Stomach smooth muscle (tissue), 2 donors: ENCODE data around the gene ASAP3.
A peak's percentile ranks its signal among the peaks of the same experiment; 100 is the strongest.

Experiments used
- H3K27ac ChIP-seq: one replicate; pipeline ENCODE4 v1.7.0; 2013; ENCODE audit warnings: mild to moderate bottlenecking, low read length, inconsistent platforms
- H3K27me3 ChIP-seq, 2 donors: one replicate each; pipeline ENCODE4 v1.7.0; 2013; ENCODE audit warnings: low read length in 2 of 2; ENCODE audit not compliant: insufficient read depth in 2 of 2, control insufficient read depth in 1 of 2
- H3K36me3 ChIP-seq, 2 donors: one replicate each; pipeline ENCODE4 v1.7.0; 2013; ENCODE audit warnings: low read length in 2 of 2; ENCODE audit not compliant: control insufficient read depth in 2 of 2, insufficient read depth in 2 of 2
- H3K4me1 ChIP-seq: one replicate; pipeline ENCODE4 v1.7.0; 2013; ENCODE audit warnings: low read length; ENCODE audit not compliant: control insufficient read depth, insufficient read depth
- H3K4me3 ChIP-seq, 2 donors: one replicate each; pipeline ENCODE4 v1.7.0; 2013; ENCODE audit warnings: low read length in 2 of 2
- H3K9ac ChIP-seq, 2 donors: one replicate each; pipeline ENCODE4 v1.7.0; 2013; ENCODE audit warnings: low read length in 2 of 2, mild to moderate bottlenecking in 1 of 2
- H3K9me3 ChIP-seq, 2 donors: one replicate each; pipeline ENCODE4 v1.7.0; 2013; ENCODE audit warnings: low read length in 2 of 2; ENCODE audit not compliant: control insufficient read depth in 2 of 2
- donor health status: healthy.
- donor health status: Pancreatic carcinoma.

Gene ASAP3

DNA sequence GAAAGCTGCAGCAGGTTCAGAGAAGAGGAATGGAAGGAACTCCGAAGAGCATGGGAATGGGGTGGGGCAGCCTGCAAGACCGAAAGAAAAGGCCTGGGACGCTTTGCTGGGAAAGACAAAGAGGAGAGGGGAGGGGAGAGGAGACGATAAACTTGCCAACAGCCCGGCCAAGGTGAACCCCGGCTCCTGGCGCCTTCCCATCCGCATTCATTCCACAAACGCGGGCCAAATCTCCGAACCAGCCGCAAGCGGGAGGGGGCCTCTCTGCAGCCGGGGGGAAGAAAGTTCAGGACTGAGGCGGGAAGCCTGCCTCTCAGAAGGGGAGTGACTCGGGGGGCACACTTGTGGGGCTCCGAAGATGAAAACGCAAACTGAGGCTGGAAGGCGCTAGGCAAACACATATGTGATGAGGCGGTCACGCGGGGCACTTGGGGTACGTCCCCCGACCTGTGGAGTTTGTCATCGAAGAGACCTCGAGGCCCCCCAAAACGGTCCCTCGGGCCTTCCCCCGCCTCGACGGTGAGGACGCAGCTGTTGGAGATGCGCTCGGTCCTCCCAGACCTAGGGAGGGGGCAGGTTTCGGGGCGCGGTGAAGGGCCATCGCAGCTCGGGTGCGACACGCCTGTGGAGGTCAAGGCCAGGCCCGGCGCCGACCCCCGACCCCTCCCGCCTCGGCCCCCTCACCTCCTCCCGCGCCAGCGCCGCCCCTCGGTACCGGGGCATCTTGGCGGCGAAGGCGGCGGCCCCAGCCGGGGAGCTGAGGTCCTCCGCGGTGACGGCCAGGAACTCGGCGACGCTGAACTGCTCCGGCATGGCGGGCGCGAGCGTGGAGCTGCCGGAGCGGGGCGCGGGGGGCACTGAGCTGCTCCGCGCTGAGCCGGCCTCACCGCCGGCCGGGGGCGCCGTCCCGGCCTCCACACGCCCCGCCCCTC is at the start of gene ASAP3:
TSS of gene ASAP3 (minus strand) at position 859 of the 932 bp plus-strand sequence. CDS start at position 813, 46 bp downstream.
- no peaks in the 10 kb centered on the region for H3K27me3 ChIP-seq
- H3K4me3 ChIP-seq, result peak within 1 kb of the TSS; percentile 81 to 87
- peaks cover 20% of the 10 kb centered on the region for H3K4me1 ChIP-seq
- peak within 1 kb of the TSS; percentile 58 to 65 for H3K9ac ChIP-seq
- H3K27ac ChIP-seq, result peak within 1 kb of the TSS; percentile 64
- H3K36me3 ChIP-seq, result peaks cover 0 to 2% of the 10 kb centered on the region in 2 donors
- no peaks in the 10 kb centered on the region for H3K9me3 ChIP-seq

GRCh38 chr1:23533246-23534023 is 49.5 kb upstream of the ASAP3 start:
- Histone ChIP-seq H3K27ac (no peak overlapping the region), H3K36me3 (no peaks in the 10 kb centered on the region), H3K9me3 (no peaks in the 10 kb centered on the region), H3K4me1 (peaks cover 20% of the 10 kb centered on the region), H3K27me3 (peaks cover 11 to 13% of the 10 kb centered on the region in 2 donors), H3K9ac (no peak overlapping the region), H3K4me3 (no peak overlapping the region)

GRCh38 chr1:23531562-23532094 is 47.6 kb upstream of the ASAP3 start:
- Histone ChIP-seq H3K27ac (peak overlapping the region; percentile 41), H3K36me3 (no peaks in the 10 kb centered on the region), H3K4me3 (peak overlapping the region; percentile 62 to 63), H3K9ac (peak overlapping the region; percentile 51 to 60), H3K27me3 (peaks cover 17 to 18% of the 10 kb centered on the region in 2 donors), H3K9me3 (no peaks in the 10 kb centered on the region), H3K4me1 (peaks cover 24% of the 10 kb centered on the region)

- H3K9ac ChIP-seq, result peak within 1 kb of the TSS; percentile 51 to 60
Measured at GRCh38 chr1:23530747-23531561, 47.0 kb upstream of the ASAP3 start, which contains the start of gene E2F2. Gene E2F2 (minus strand): TSS chr1:23531233. CDS start chr1:23530793, 440 bp downstream.

DNA sequence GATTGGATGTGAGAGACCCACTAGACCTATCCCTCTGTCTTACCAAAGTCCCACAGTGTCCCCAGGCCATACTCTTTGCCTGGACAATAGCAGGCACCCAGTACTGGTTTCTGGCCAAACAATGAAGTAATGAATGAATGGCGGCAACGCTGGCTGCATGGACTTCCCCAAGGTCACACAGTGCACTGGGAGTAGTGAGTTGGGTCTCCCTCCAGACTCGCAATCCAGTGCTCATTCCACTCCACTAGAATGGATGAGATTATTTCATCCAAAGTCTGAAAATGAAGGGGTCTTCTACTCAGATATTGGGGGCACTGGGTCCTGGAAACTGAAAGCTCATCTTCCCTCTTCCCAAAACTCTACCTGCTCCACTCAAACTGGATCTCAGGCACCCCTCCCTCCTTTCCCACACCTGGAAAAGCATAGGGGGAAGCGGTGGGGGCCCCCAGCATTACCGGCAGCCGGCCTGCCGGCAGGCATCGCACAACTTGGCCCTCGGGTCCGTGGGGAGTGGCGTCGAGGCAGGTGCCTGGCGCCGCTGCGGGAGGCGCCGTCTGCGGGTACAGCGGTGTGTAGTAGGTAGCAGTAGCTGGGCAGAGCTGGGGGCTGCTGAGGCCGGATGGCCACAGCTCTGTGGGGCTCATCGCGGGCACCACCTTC is 46.2 kb upstream of the ASAP3 start:
- peak overlapping the region; percentile 57 to 70 for H3K4me3 ChIP-seq
- no peaks in the 10 kb centered on the region for H3K9me3 ChIP-seq
- peaks cover 24% of the 10 kb centered on the region for H3K4me1 ChIP-seq
- no peak overlapping the region for H3K27ac ChIP-seq
- peak overlapping the region in 1 of 2 donors; percentile 27 for H3K9ac ChIP-seq
- peaks cover 17 to 18% of the 10 kb centered on the region in 2 donors for H3K27me3 ChIP-seq
- H3K36me3 ChIP-seq, result no peaks in the 10 kb centered on the region

More at GRCh38 chr1:23530747-23531561, 47.0 kb upstream of the ASAP3 start, which contains the start of gene E2F2:
- H3K4me1 ChIP-seq, result peaks cover 24% of the 10 kb centered on the region
- peak within 1 kb of the TSS; percentile 62 to 70 for H3K4me3 ChIP-seq
- H3K36me3 ChIP-seq, result no peaks in the 10 kb centered on the region
- peaks cover 17 to 18% of the 10 kb centered on the region in 2 donors for H3K27me3 ChIP-seq
- no peaks in the 10 kb centered on the region for H3K9me3 ChIP-seq
- peak within 1 kb of the TSS; percentile 41 for H3K27ac ChIP-seq

GRCh38 chr1:23529146-23530086 is 45.4 kb upstream of the ASAP3 start:
- H3K4me1 ChIP-seq, result peaks cover 24% of the 10 kb centered on the region
- H3K27ac ChIP-seq, result no peak overlapping the region
- no peaks in the 10 kb centered on the region for H3K9me3 ChIP-seq
- H3K36me3 ChIP-seq, result no peaks in the 10 kb centered on the region
- peaks cover 17 to 18% of the 10 kb centered on the region in 2 donors for H3K27me3 ChIP-seq
- H3K9ac ChIP-seq, result no peak overlapping the region
- no peak overlapping the region for H3K4me3 ChIP-seq

DNA sequence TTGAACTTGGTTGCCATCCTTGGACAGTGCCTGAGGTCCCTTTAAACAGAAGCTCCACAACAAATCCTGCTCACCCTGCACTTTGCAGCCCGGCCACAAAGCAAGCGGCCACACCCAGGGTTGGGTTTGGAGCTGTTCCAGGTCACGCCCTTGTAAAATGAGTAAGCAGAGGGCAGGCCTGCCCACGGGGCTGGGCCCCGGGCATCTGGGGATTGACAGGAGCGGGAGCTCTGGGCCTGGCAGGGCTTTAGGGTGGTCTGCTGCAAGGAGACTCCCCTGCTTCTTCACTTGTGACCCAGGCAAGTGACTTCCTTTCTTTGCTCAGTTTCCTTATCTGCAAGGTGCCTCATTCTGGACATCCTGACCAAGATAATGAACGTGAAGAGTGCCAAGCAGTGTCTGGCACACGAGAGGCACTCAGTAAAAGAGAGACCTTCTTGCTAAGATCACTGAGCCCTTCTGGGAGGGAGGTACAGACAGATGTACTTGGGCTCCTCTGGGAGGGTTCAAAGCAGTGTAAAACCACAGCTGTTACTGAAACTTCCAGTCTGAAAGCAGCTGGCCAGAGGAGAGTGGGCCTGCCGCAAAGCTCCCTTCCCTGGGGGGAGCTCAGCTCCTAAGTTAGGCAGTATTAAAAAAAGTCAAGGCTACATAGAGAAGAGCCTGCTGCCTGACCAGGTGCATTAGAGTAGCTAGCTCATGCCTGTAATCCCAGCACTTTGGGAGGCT is 44.4 kb upstream of the ASAP3 start:
- Histone ChIP-seq H3K27me3 (peaks cover 17 to 18% of the 10 kb centered on the region in 2 donors), H3K36me3 (no peaks in the 10 kb centered on the region), H3K9ac (no peak overlapping the region), H3K9me3 (no peaks in the 10 kb centered on the region), H3K4me1 (peaks cover 24% of the 10 kb centered on the region), H3K27ac (no peak overlapping the region), H3K4me3 (no peak overlapping the region)

DNA sequence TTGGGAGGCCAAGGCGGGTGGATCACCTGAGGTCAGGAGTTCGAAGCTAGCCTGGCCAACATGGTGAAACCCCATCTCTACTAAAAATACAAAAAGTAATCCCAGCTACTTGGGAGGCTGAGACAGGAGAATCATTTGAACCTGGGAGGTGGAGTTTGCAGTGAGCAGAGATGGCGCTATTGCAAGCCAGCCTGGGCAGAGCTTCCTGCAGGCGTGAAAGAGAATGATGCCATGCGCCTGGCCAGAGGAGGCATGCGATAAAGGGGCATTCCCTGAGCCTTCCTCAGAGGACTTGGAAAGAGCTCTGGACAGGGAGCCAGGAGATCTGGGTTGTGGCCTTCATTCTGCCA is 43.9 kb upstream of the ASAP3 start:
- Histone ChIP-seq H3K27ac (no peak overlapping the region), H3K9ac (no peak overlapping the region), H3K27me3 (peaks cover 17 to 18% of the 10 kb centered on the region in 2 donors), H3K4me1 (peaks cover 24% of the 10 kb centered on the region), H3K4me3 (no peak overlapping the region), H3K36me3 (no peaks in the 10 kb centered on the region), H3K9me3 (no peaks in the 10 kb centered on the region)
